Measurements from ENCODE around the gene NUDT21. TPM values are rescaled to one million over a fixed set of nuclear protein-coding genes. Genes with fewer than 3 reads are reported as not detected.

The NUDT21 gene
- 86.7 and 87.9 TPM in 2 replicates for total RNA-seq (2013; cell fraction: nucleolus; rRNA removed)
- total RNA-seq (2014; rRNA removed) = 145 and 229 TPM in 2 replicates
- 106 and 110 TPM in 2 replicates for total RNA-seq (2014; rRNA removed; fragmentation: Illumina TruSeq; extraction: Trizol)
- total RNA-seq (2021) = 200 and 203 TPM in 2 replicates
- polyA plus RNA-seq (2011; ENCODE audit: low read depth) = 31.4 TPM
- 183 and 220 TPM in 2 replicates for polyA plus RNA-seq (2011; rRNA removed)
- polyA plus RNA-seq (2011; cell fraction: cytosol; rRNA removed) = 82.6 and 83.4 TPM in 2 replicates
- 92.4 and 104 TPM in 2 replicates for polyA plus RNA-seq (2011; cell fraction: nucleus; rRNA removed)
- polyA plus RNA-seq (2012) = 108 and 126 TPM in 2 replicates
- 104 and 141 TPM in 2 replicates for polyA plus RNA-seq (2014; fragmentation: Illumina TruSeq; extraction: Trizol)
- 100 to 1,000 TPM in 1 of 2 experiments, 10 to 100 TPM in 1; 70.1 to 120 TPM for polyA plus RNA-seq (2014; fragmentation: Nextera tagmentation; extraction: Ambion mirVana)
- 99.0 and 175 TPM in 2 replicates for polyA plus RNA-seq (2014; rRNA removed)
- polyA plus RNA-seq (2016; fragmentation: Nextera tagmentation; extraction: Ambion mirVana) = 100 to 1,000 TPM; 134 to 152 TPM
- 69.1 and 126 TPM in 2 replicates for polyA minus RNA-seq (2011; rRNA and poly(A)+ RNA removed)
- polyA minus RNA-seq (2011; cell fraction: cytosol; rRNA and poly(A)+ RNA removed) = 54.4 and 64.9 TPM in 2 replicates
- polyA minus RNA-seq (2011; cell fraction: nucleus; rRNA and poly(A)+ RNA removed) = 66.1 and 119 TPM in 2 replicates
- Bru-seq, nascent RNA = percentile 92 among the genes with signal in this experiment
- BruChase-seq, experiment 1, labeled RNA remaining after a 6-hour chase = percentile 98 among the genes with signal in this experiment
- BruChase-seq, experiment 2, labeled RNA remaining after a 2-hour chase = percentile 97 among the genes with signal in this experiment
- long read RNA-seq, experiment 1, full-length matches to known transcripts = 96 of 107 reads
- long read RNA-seq, experiment 1, partial matches to known transcripts = 1 of 107 reads
- long read RNA-seq, experiment 1, other reads (novel, unspliced or antisense) = 10 of 107 reads
- long read RNA-seq, experiment 2, full-length matches to known transcripts = 331 of 384 reads
- long read RNA-seq, experiment 2, partial matches to known transcripts = 12 of 384 reads
- long read RNA-seq, experiment 2, other reads (novel, unspliced or antisense) = 41 of 384 reads

DNA sequence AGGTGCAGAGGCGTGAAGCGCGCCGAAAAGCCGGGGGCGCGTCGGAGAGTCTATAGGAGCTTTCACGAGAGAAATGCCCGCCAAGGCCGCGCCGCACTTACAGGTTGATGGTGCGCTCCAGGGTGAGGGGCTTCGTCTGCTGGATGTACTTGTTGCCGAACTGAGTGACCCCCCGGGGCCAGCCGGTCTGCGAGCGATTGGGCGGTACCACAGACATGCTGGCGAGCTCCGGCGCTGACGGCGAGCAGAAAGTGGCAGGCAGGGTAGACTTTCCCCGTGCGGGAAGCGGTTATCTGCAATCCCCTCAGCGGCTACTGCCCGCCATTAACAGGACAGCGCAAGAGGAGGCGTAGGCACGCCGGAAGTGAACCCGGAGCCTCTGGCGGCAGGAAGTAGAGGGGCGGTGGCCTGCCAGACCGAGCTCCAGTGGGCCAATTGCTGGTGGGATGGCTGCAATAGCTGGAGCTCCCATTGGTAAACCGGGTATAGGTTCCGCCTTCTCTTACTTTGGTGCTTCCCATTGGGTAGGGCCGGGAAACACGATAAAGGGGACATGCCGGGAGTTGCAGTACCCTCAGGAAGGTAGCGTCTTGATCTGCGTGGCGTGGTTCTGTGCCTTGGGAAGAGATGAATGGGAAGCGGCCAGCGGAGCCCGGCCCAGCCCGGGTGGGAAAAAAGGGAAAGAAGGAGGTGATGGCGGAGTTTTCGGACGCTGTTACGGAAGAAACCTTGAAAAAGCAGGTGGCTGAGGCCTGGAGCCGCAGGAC, at the start of gene NUDT21, which contains the start of gene OGFOD1:
Gene NUDT21, minus strand, starts transcription at position 347 of the 767 bp plus-strand sequence. Its CDS starts 130 bp downstream, at position 217.
Gene OGFOD1, plus strand, starts transcription at position 569 of the 767 bp plus-strand sequence. Its CDS starts 59 bp downstream, at position 628.
- H3K9ac ChIP-seq (ENCODE audit: control insufficient read depth, insufficient read depth, low read length) = peak within 1 kb of the TSS; percentile 89
- H3K36me3 ChIP-seq (ENCODE audit: control insufficient read depth in 2 of 2, insufficient read depth in 2 of 2, low read length in 1 of 2) = peaks cover 0 to 15% of the 10 kb centered on the region in 2 experiments; a peak in 2 of 4 replicates
- POLR2A ChIA-PET = interaction anchor here (0.6 to 2.3 kb wide), 6 partner anchors 9 to 95 kb away, joined by 3 to 8 read pairs (median 4); no protein-coding TSS in a partner anchor
- peak; percentile 97 for ATAC-seq
- intact Hi-C loops (cut with micrococcal nuclease; ENCODE audit: unreplicated experiment) = no loop called here
- peak; percentile 89 for FAIRE-seq
- H3K4me2 ChIP-seq (ENCODE audit: control insufficient read depth, insufficient read depth) = peak within 1 kb of the TSS; percentile 97
- RAD21 ChIA-PET (ENCODE audit: unreplicated experiment) = interaction anchor here (0.7 to 1.4 kb wide), 6 partner anchors 12 to 250 kb away, joined by 3 to 11 read pairs (median 3); partner anchors contain the start of gene BBS2
- peak; percentile 93 for DNase-seq (ENCODE audit: low read depth, low spot score)
- no peaks in the 10 kb centered on the region for H3K27me3 ChIP-seq (replicated peaks in 1 of 2; ENCODE audit: control insufficient read depth in 2 of 2, insufficient read depth in 2 of 2, low read length in 1 of 2)
- H3K79me2 ChIP-seq (ENCODE audit: control insufficient read depth, insufficient read depth, low read length) = peaks cover 73% of the 10 kb centered on the region
- peak within 1 kb of the TSS; percentile 88 for H2AFZ ChIP-seq (ENCODE audit: control insufficient read depth, low read depth, low read length)
- H4K20me1 ChIP-seq (ENCODE audit: control insufficient read depth, insufficient read depth) = no peaks in the 10 kb centered on the region
- 1% methylated on average over 55 of the region's 56 CpGs for WGBS (ENCODE audit: insufficient coverage, insufficient replicate concordance, low lambda C conversion rate, missing lambda C conversion rate)
- CTCF ChIA-PET = interaction anchor here (0.6 to 1.4 kb wide), 7 partner anchors 9 to 250 kb away, joined by 3 to 8 read pairs (median 4); no protein-coding TSS in a partner anchor
- in situ Hi-C loops (cut with MboI) = no loop called here
- H3K4me3 ChIP-seq = peak within 1 kb of the TSS; percentile 94
- H3K27ac ChIP-seq (ENCODE audit: control insufficient read depth, insufficient read depth) = peak within 1 kb of the TSS; percentile 83
- no TSS peak for BruUV-seq (replicated peaks)
- H3K4me1 ChIP-seq (ENCODE audit: control insufficient read depth, insufficient read depth, low read length) = peaks cover 3% of the 10 kb centered on the region; the same call in 1 of the 2 replicates
- no peaks in the 10 kb centered on the region for H3K9me3 ChIP-seq (replicated peaks; ENCODE audit: control insufficient read depth, insufficient read depth, low read length)
- SMC1A ChIA-PET (ENCODE audit: uncharacterized antibody, unreplicated experiment) = interaction anchor here (0.7 to 1.3 kb wide), 6 partner anchors 22 to 38 kb away, joined by 3 to 8 read pairs (median 4); no protein-coding TSS in a partner anchor
- TF ChIP-seq, protein P1, sequence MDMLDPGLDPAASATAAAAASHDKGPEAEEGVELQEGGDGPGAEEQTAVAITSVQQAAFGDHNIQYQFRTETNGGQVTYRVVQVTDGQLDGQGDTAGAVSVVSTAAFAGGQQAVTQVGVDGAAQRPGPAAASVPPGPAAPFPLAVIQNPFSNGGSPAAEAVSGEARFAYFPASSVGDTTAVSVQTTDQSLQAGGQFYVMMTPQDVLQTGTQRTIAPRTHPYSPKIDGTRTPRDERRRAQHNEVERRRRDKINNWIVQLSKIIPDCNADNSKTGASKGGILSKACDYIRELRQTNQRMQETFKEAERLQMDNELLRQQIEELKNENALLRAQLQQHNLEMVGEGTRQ (IDR thresholded peaks at IDR 0.05; ENCODE audit: borderline replicate concordance, low read depth, low read length) = no peak
- no peak for TF ChIP-seq KLF5 (IDR thresholded peaks at IDR 0.05; ENCODE audit: partially characterized antibody)
- TF ChIP-seq SREBF2 (IDR thresholded peaks at IDR 0.05; ENCODE audit: low read length) = no peak
- TF ChIP-seq PAX5 (IDR thresholded peaks at IDR 0.05; ENCODE audit: borderline replicate concordance, low read depth, low read length) = no peak
- no peak for TF ChIP-seq ZNF217 (IDR thresholded peaks at IDR 0.05)
- TF ChIP-seq, protein P2, sequence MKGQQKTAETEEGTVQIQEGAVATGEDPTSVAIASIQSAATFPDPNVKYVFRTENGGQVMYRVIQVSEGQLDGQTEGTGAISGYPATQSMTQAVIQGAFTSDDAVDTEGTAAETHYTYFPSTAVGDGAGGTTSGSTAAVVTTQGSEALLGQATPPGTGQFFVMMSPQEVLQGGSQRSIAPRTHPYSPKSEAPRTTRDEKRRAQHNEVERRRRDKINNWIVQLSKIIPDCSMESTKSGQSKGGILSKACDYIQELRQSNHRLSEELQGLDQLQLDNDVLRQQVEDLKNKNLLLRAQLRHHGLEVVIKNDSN (IDR thresholded peaks at IDR 0.05; ENCODE audit: borderline replicate concordance, extremely low read length, insufficient read depth, low read depth, low read length) = no peak
- no peak for TF ChIP-seq RCOR1 (conservative IDR thresholded peaks at IDR 0.05; ENCODE audit: low read depth, low read length)
- TF ChIP-seq, protein P3, sequence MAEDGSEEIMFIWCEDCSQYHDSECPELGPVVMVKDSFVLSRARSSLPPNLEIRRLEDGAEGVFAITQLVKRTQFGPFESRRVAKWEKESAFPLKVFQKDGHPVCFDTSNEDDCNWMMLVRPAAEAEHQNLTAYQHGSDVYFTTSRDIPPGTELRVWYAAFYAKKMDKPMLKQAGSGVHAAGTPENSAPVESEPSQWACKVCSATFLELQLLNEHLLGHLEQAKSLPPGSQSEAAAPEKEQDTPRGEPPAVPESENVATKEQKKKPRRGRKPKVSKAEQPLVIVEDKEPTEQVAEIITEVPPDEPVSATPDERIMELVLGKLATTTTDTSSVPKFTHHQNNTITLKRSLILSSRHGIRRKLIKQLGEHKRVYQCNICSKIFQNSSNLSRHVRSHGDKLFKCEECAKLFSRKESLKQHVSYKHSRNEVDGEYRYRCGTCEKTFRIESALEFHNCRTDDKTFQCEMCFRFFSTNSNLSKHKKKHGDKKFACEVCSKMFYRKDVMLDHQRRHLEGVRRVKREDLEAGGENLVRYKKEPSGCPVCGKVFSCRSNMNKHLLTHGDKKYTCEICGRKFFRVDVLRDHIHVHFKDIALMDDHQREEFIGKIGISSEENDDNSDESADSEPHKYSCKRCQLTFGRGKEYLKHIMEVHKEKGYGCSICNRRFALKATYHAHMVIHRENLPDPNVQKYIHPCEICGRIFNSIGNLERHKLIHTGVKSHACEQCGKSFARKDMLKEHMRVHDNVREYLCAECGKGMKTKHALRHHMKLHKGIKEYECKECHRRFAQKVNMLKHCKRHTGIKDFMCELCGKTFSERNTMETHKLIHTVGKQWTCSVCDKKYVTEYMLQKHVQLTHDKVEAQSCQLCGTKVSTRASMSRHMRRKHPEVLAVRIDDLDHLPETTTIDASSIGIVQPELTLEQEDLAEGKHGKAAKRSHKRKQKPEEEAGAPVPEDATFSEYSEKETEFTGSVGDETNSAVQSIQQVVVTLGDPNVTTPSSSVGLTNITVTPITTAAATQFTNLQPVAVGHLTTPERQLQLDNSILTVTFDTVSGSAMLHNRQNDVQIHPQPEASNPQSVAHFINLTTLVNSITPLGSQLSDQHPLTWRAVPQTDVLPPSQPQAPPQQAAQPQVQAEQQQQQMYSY (CRISPR knock-in tag; IDR thresholded peaks at IDR 0.05) = no peak
- TF ChIP-seq NFYA (IDR thresholded peaks at IDR 0.05; ENCODE audit: borderline replicate concordance, low read depth, low read length) = peak; percentile 40; the same call in 1 of the 2 replicates
- no peak for TF ChIP-seq CHD1 (IDR thresholded peaks at IDR 0.05; ENCODE audit: low read depth, low read length)
- TF ChIP-seq CBFB (IDR thresholded peaks at IDR 0.05; ENCODE audit: low read depth) = peak; percentile 32; the same call in 1 of the 2 replicates

Measured in GM12878 (cell line).